Keratinocyte (primary cell): ENCODE results near the gene NRARP. TPM values are rescaled to one million over a fixed set of nuclear protein-coding genes. Genes with fewer than 3 reads are reported as not detected.

ENCODE experiments used
- DNase-seq: peaks from one replicate; pipeline ENCODE4 v3.0.0-alpha.2; 2011; ENCODE audit warnings: low read depth, missing footprints, low spot score
- FAIRE-seq: peaks from 2 replicates; lab custom pipeline; 2011; peaks lifted over from hg19 to GRCh38; lab: Jason Lieb, UNC
- H2AFZ ChIP-seq: 2 replicates; pipeline ENCODE4 v1.6.0; 2012; ENCODE audit warnings: low read length, control low read depth, inconsistent platforms; ENCODE audit not compliant: control insufficient read depth
- H3K27ac ChIP-seq: 2 replicates; pipeline ENCODE4 v1.5.1; 2011; ENCODE audit warnings: low read length; ENCODE audit not compliant: control insufficient read depth, insufficient read depth
- H3K27me3 ChIP-seq: 3 replicates; pipeline ENCODE4 v1.6.0; 2011; ENCODE audit warnings: low read length; ENCODE audit not compliant: control insufficient read depth, insufficient read depth; ENCODE audit errors: extremely low read depth
- H3K36me3 ChIP-seq, 2 experiments: 2 replicates in 1 of 2; 3 replicates in 1 of 2; pipeline ENCODE4 v1.5.1; 2011; ENCODE audit warnings: low read length in 2 of 2, mild to moderate bottlenecking in 1 of 2; ENCODE audit not compliant: control insufficient read depth in 2 of 2, insufficient read depth in 2 of 2; ENCODE audit errors: extremely low read depth in 1 of 2
- H3K4me1 ChIP-seq: 3 replicates; pipeline ENCODE4 v1.5.1; 2011; ENCODE audit warnings: low read length; ENCODE audit not compliant: control insufficient read depth, insufficient read depth; ENCODE audit errors: extremely low read depth
- H3K4me2 ChIP-seq: 3 replicates; pipeline ENCODE4 v1.6.0; 2011; ENCODE audit warnings: low read depth, low read length; ENCODE audit not compliant: control insufficient read depth, insufficient read depth; ENCODE audit errors: extremely low read depth
- H3K4me3 ChIP-seq, 3 experiments: fragments of 200-600 bp in 1 of 3; sonication (generic) in 1 of 3; 2 replicates in 2 of 3; 3 replicates in 1 of 3; pipeline ENCODE4 v1.5.1; 2011 to 2016; ENCODE audit warnings: low read length in 3 of 3, mild to moderate bottlenecking in 3 of 3, control low read depth in 2 of 3, inconsistent platforms in 1 of 3, low read depth in 1 of 3, mixed read lengths in 1 of 3, mixed run types in 1 of 3, moderate library complexity in 1 of 3; ENCODE audit not compliant: control insufficient read depth in 2 of 3, insufficient read depth in 2 of 3; ENCODE audit errors: extremely low read depth in 1 of 3
- H3K79me2 ChIP-seq: 2 replicates; pipeline ENCODE4 v1.6.0; 2012; ENCODE audit warnings: low read length; ENCODE audit not compliant: control insufficient read depth, insufficient read depth
- H3K9ac ChIP-seq: 3 replicates; pipeline ENCODE4 v1.6.0; 2011; ENCODE audit warnings: low read length; ENCODE audit not compliant: control insufficient read depth, insufficient read depth; ENCODE audit errors: extremely low read depth
- H3K9me1 ChIP-seq: 3 replicates; pipeline ENCODE4 v1.6.0; 2011; ENCODE audit warnings: low read length; ENCODE audit not compliant: control insufficient read depth, insufficient read depth; ENCODE audit errors: extremely low read depth
- H3K9me3 ChIP-seq: 2 replicates; pipeline ENCODE4 v1.5.1; 2012; ENCODE audit warnings: low read depth, low read length; ENCODE audit not compliant: control insufficient read depth
- H4K20me1 ChIP-seq: 3 replicates; pipeline ENCODE4 v1.6.0; 2011; ENCODE audit warnings: low read length; ENCODE audit not compliant: control insufficient read depth, insufficient read depth; ENCODE audit errors: extremely low read depth
- EZH2 ChIP-seq: IDR thresholded peaks from one replicate; pipeline ENCODE4 v1.6.1; 2012; ENCODE audit warnings: inconsistent platforms, mild to moderate bottlenecking, low read length, moderate library complexity
- dilution Hi-C: fragments of 300-500 bp; cut with MboI; formaldehyde crosslinking; loops from one replicate; pipeline ENCODE4 v1.7.0; 2020; ENCODE audit warnings: low sequenced_read_pairs; ENCODE audit not compliant: extremely low pct_ligation_motif_present
- polyA plus RNA-seq, 5 experiments: library from polyadenylated mRNA; depleted of rRNA in 3 of 5; stranded (reverse) in 3 of 5; stranded (forward) in 1 of 5; unstranded in 1 of 5; fragments of >200 nt; gene quantifications; 1 replicate in 1 of 5; 2 replicates in 3 of 5; 3 replicates in 1 of 5; pipeline versions ENCODE4 v1.2.1 to v1.2.3, GENCODE V29; 2011 to 2012; ENCODE audit warnings: missing spikeins in 2 of 5, low read depth in 1 of 5, low replicate concordance in 1 of 5
- TF ChIP-seq, protein P1 (sequence below), 3 experiments: IDR thresholded peaks in 1 of 3; conservative IDR thresholded peaks in 1 of 3; optimal IDR thresholded peaks in 1 of 3; 2 replicates in 2 of 3; 3 replicates in 1 of 3; pipeline versions ENCODE3 to v1.5.1; 2011; ENCODE audit warnings: low read length in 3 of 3, mild to moderate bottlenecking in 3 of 3, moderate library complexity in 2 of 3, control low read depth in 1 of 3, inconsistent platforms in 1 of 3; ENCODE audit not compliant: insufficient read depth in 2 of 3; ENCODE audit errors: extremely low read depth in 1 of 3

NRARP gene
- polyA plus RNA-seq, 1 donor (not counting 4 experiments of a cell fraction or from before 2014, with no cell fraction given) = 2.4 TPM

DNA sequence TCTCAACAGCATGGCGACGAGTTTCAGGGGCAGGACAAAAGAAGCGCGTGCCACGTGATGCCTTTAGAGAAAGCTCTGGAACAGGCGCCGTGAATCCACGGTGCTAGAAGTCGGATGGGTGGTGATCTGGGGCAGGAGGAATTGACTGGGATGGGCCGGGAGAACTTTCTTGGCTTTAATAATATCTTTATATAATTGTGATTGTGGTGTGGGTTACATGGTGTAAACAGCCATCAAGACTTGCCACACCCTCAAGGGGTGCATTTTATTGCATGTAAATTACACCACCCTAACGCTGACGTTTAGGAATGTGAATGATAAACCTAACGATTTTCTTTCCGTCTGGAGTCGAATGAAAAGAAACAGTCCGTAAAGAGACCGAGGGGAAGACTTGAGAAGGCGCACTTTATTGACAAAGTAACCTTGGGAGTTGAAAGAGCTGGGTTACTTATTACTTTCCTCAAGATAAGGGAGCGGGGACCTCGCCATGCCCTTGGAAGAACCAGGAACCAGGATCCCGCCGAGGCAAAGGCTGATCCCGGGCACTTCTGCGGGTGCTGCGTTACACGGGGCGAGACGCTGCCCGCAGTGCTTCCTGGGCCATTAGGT, 8.5 kb downstream of the NRARP start:
- H3K27ac ChIP-seq = no peak overlapping the region
- no peaks in the 10 kb centered on the region for H3K36me3 ChIP-seq
- H3K4me3 ChIP-seq = no peak overlapping the region
- H3K79me2 ChIP-seq = no peaks in the 10 kb centered on the region
- TF ChIP-seq, protein P1, sequence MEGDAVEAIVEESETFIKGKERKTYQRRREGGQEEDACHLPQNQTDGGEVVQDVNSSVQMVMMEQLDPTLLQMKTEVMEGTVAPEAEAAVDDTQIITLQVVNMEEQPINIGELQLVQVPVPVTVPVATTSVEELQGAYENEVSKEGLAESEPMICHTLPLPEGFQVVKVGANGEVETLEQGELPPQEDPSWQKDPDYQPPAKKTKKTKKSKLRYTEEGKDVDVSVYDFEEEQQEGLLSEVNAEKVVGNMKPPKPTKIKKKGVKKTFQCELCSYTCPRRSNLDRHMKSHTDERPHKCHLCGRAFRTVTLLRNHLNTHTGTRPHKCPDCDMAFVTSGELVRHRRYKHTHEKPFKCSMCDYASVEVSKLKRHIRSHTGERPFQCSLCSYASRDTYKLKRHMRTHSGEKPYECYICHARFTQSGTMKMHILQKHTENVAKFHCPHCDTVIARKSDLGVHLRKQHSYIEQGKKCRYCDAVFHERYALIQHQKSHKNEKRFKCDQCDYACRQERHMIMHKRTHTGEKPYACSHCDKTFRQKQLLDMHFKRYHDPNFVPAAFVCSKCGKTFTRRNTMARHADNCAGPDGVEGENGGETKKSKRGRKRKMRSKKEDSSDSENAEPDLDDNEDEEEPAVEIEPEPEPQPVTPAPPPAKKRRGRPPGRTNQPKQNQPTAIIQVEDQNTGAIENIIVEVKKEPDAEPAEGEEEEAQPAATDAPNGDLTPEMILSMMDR (optimal IDR thresholded peaks at IDR 0.05 in 1 of 3, IDR thresholded peaks at IDR 0.05 in 1 of 3, conservative IDR thresholded peaks at IDR 0.05 in 1 of 3; ENCODE audit: extremely low read depth in 1 of 3, insufficient read depth in 2 of 3, low read length in 3 of 3) = no peak
- no peak for TF ChIP-seq EZH2
- H2AFZ ChIP-seq = no peak overlapping the region
- H3K9ac ChIP-seq = no peak overlapping the region
- FAIRE-seq = no peak
- dilution Hi-C loops = no loop called here
- DNase-seq = no peak
- no peaks in the 10 kb centered on the region for H4K20me1 ChIP-seq
- no peaks in the 10 kb centered on the region for H3K9me1 ChIP-seq
- no peaks in the 10 kb centered on the region for H3K9me3 ChIP-seq
- peaks cover 3% of the 10 kb centered on the region for H3K4me1 ChIP-seq
- H3K4me2 ChIP-seq = no peak overlapping the region
- H3K27me3 ChIP-seq = peaks cover 21% of the 10 kb centered on the region

DNA sequence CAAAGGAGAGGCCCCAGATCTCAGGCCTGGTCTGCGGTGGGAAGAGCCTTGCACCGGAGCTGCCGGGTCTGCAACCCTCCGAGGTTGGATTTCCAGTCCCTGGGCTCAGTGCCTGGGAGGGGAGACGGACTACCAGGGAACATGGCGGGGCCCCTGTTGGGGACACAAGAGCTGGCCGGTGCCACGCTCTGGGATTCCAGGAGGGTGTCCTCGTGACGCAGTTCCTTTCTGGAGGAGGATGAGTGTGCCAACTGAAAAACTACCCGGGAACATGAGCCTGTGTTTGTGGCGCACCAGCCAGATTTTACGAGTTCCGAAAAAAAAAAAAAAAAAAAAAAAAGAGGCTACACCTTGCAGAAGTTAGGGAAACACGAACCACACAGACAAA, 9.0 kb downstream of the NRARP start:
- no peaks in the 10 kb centered on the region for H3K9me1 ChIP-seq
- dilution Hi-C loops = no loop called here
- no peak overlapping the region for H3K4me3 ChIP-seq
- H3K27ac ChIP-seq = no peak overlapping the region
- no peaks in the 10 kb centered on the region for H3K36me3 ChIP-seq
- no peak for FAIRE-seq
- no peaks in the 10 kb centered on the region for H3K79me2 ChIP-seq
- no peaks in the 10 kb centered on the region for H4K20me1 ChIP-seq
- no peaks in the 10 kb centered on the region for H3K9me3 ChIP-seq
- H2AFZ ChIP-seq = no peak overlapping the region
- no peak for TF ChIP-seq EZH2
- TF ChIP-seq, protein P1 (optimal IDR thresholded peaks at IDR 0.05 in 1 of 3, IDR thresholded peaks at IDR 0.05 in 1 of 3, conservative IDR thresholded peaks at IDR 0.05 in 1 of 3; ENCODE audit: extremely low read depth in 1 of 3, insufficient read depth in 2 of 3, low read length in 3 of 3) = no peak
- H3K9ac ChIP-seq = no peak overlapping the region
- H3K27me3 ChIP-seq = peaks cover 21% of the 10 kb centered on the region
- peaks cover 3% of the 10 kb centered on the region for H3K4me1 ChIP-seq
- DNase-seq = no peak
- no peak overlapping the region for H3K4me2 ChIP-seq
